ENCODE measurements around the gene FGD5. TPM values are rescaled to one million over a fixed set of nuclear protein-coding genes. Genes with fewer than 3 reads are reported as not detected.

The FGD5 gene
- under 1 TPM in 1 of 2 experiments, not detected in 1; 0.06 TPM for total RNA-seq
- polyA plus RNA-seq, result not detected

GRCh38 chr3:14818804-14819500, at the start of gene FGD5:
Gene FGD5, plus strand, starts transcription at chr3:14818962. Its CDS starts 110 bp downstream, at chr3:14819072.
- no peak within 1 kb of the TSS for H3K27ac ChIP-seq (ENCODE audit: low read depth, low read length)
- intact Hi-C loops (cut with micrococcal nuclease), result no loop called here
- H3K27me3 Mint-ChIP-seq, result peaks cover 8 to 45% of the 10 kb centered on the region in 2 donors
- H3K9me3 Mint-ChIP-seq, result peaks cover 0 to 2% (median 0%) of the 10 kb centered on the region in 8 donors
- no peak within 1 kb of the TSS for H3K4me3 ChIP-seq (ENCODE audit: low read length in 2 of 2)
- POLR2A ChIA-PET (ENCODE audit: partially characterized antibody), result no interaction called here
- H3K27ac Mint-ChIP-seq, result no peak within 1 kb of the TSS
- no peaks in the 10 kb centered on the region for H3K36me3 ChIP-seq (ENCODE audit: insufficient read depth, low read length)
- no peaks in the 10 kb centered on the region for H3K36me3 Mint-ChIP-seq
- DNase-seq, result no peak
- CTCF ChIA-PET (ENCODE audit: partially characterized antibody), result no interaction called here
- no peaks in the 10 kb centered on the region for H3K4me1 Mint-ChIP-seq
- H3K4me1 ChIP-seq (ENCODE audit: insufficient read depth, low read length), result no peaks in the 10 kb centered on the region
- H3K4me3 Mint-ChIP-seq, result no peak within 1 kb of the TSS
- H3K27me3 ChIP-seq (ENCODE audit: insufficient read depth, low read length), result no peaks in the 10 kb centered on the region
- H3K9me3 ChIP-seq (ENCODE audit: control insufficient read depth in 1 of 2, low read length in 2 of 2), result no peaks in the 10 kb centered on the region

- POLR2A ChIA-PET (ENCODE audit: partially characterized antibody), result no interaction called here
- Mint-ChIP-seq H3K27ac (no peak overlapping the region), H3K9me3 (peaks cover 0 to 2% (median 0%) of the 10 kb centered on the region in 8 donors)
Measured at GRCh38 chr3:14769544-14770325, 49.0 kb upstream of the FGD5 start.

GRCh38 chr3:14770591-14770990, 48.2 kb upstream of the FGD5 start:
- Histone ChIP-seq H3K4me3 (ENCODE audit: low read length in 2 of 2) (no peak overlapping the region), H3K4me1 (ENCODE audit: insufficient read depth, low read length) (no peaks in the 10 kb centered on the region), H3K27me3 (ENCODE audit: insufficient read depth, low read length) (no peaks in the 10 kb centered on the region), H3K27ac (ENCODE audit: low read depth, low read length) (no peak overlapping the region), H3K36me3 (ENCODE audit: insufficient read depth, low read length) (no peaks in the 10 kb centered on the region), H3K9me3 (ENCODE audit: control insufficient read depth in 1 of 2, low read length in 2 of 2) (no peaks in the 10 kb centered on the region)
- intact Hi-C loops (cut with micrococcal nuclease), result no loop called here
- Mint-ChIP-seq H3K4me1 (no peaks in the 10 kb centered on the region), H3K9me3 (peaks cover 0 to 2% (median 0%) of the 10 kb centered on the region in 8 donors), H3K27me3 (peaks cover 0 to 4% of the 10 kb centered on the region in 2 donors), H3K36me3 (no peaks in the 10 kb centered on the region), H3K27ac (no peak overlapping the region), H3K4me3 (no peak overlapping the region)
- CTCF ChIA-PET (ENCODE audit: partially characterized antibody), result no interaction called here
- DNase-seq, result no peak
- POLR2A ChIA-PET (ENCODE audit: partially characterized antibody), result no interaction called here

More at GRCh38 chr3:14769544-14770325, 49.0 kb upstream of the FGD5 start:
- no peaks in the 10 kb centered on the region for H3K36me3 Mint-ChIP-seq
- peaks cover 0 to 6% of the 10 kb centered on the region in 2 donors for H3K27me3 Mint-ChIP-seq
- CTCF ChIA-PET (ENCODE audit: partially characterized antibody), result no interaction called here
- H3K27me3 ChIP-seq (ENCODE audit: insufficient read depth, low read length), result no peaks in the 10 kb centered on the region
- no peak for DNase-seq
- H3K4me3 Mint-ChIP-seq, result no peak overlapping the region
- no peak overlapping the region for H3K4me3 ChIP-seq (ENCODE audit: low read length in 2 of 2)
- no peaks in the 10 kb centered on the region for H3K4me1 ChIP-seq (ENCODE audit: insufficient read depth, low read length)
- no peaks in the 10 kb centered on the region for H3K36me3 ChIP-seq (ENCODE audit: insufficient read depth, low read length)
- no peaks in the 10 kb centered on the region for H3K9me3 ChIP-seq (ENCODE audit: control insufficient read depth in 1 of 2, low read length in 2 of 2)
- no peaks in the 10 kb centered on the region for H3K4me1 Mint-ChIP-seq
- intact Hi-C loops (cut with micrococcal nuclease), result no loop called here
- no peak overlapping the region for H3K27ac ChIP-seq (ENCODE audit: low read depth, low read length)

GRCh38 chr3:14771593-14772497, 46.9 kb upstream of the FGD5 start:
- H3K27me3 ChIP-seq (ENCODE audit: insufficient read depth, low read length), result no peaks in the 10 kb centered on the region
- Mint-ChIP-seq H3K36me3 (no peaks in the 10 kb centered on the region), H3K27me3 (peaks cover 0 to 4% of the 10 kb centered on the region in 2 donors), H3K9me3 (peaks cover 0 to 3% (median 0%) of the 10 kb centered on the region in 8 donors), H3K4me3 (no peak overlapping the region), H3K27ac (no peak overlapping the region), H3K4me1 (no peaks in the 10 kb centered on the region)
- no peak overlapping the region for H3K27ac ChIP-seq (ENCODE audit: low read depth, low read length)
- CTCF ChIA-PET (ENCODE audit: partially characterized antibody), result no interaction called here
- H3K36me3 ChIP-seq (ENCODE audit: insufficient read depth, low read length), result no peaks in the 10 kb centered on the region
- POLR2A ChIA-PET (ENCODE audit: partially characterized antibody), result no interaction called here
- no peaks in the 10 kb centered on the region for H3K4me1 ChIP-seq (ENCODE audit: insufficient read depth, low read length)
- DNase-seq, result no peak
- intact Hi-C loops (cut with micrococcal nuclease), result no loop called here
- H3K4me3 ChIP-seq (ENCODE audit: low read length in 2 of 2), result no peak overlapping the region
- no peaks in the 10 kb centered on the region for H3K9me3 ChIP-seq (ENCODE audit: control insufficient read depth in 1 of 2, low read length in 2 of 2)

GRCh38 chr3:14772533-14773138, 46.1 kb upstream of the FGD5 start:
- no peaks in the 10 kb centered on the region for H3K27me3 ChIP-seq (ENCODE audit: insufficient read depth, low read length)
- H3K4me3 ChIP-seq (ENCODE audit: low read length in 2 of 2), result no peak overlapping the region
- Mint-ChIP-seq H3K9me3 (peaks cover 0 to 3% (median 0%) of the 10 kb centered on the region in 8 donors), H3K27ac (no peak overlapping the region), H3K4me3 (no peak overlapping the region), H3K27me3 (peaks cover 0 to 3% of the 10 kb centered on the region in 2 donors), H3K36me3 (no peaks in the 10 kb centered on the region), H3K4me1 (no peaks in the 10 kb centered on the region)
- DNase-seq, result no peak
- ChIA-PET CTCF (ENCODE audit: partially characterized antibody) (no interaction called here), POLR2A (ENCODE audit: partially characterized antibody) (no interaction called here)
- H3K4me1 ChIP-seq (ENCODE audit: insufficient read depth, low read length), result no peaks in the 10 kb centered on the region
- H3K27ac ChIP-seq (ENCODE audit: low read depth, low read length), result no peak overlapping the region
- H3K9me3 ChIP-seq (ENCODE audit: control insufficient read depth in 1 of 2, low read length in 2 of 2), result no peaks in the 10 kb centered on the region
- H3K36me3 ChIP-seq (ENCODE audit: insufficient read depth, low read length), result no peaks in the 10 kb centered on the region
- intact Hi-C loops (cut with micrococcal nuclease), result no loop called here

- no peaks in the 10 kb centered on the region for H3K4me1 ChIP-seq (ENCODE audit: insufficient read depth, low read length)
- H3K36me3 ChIP-seq (ENCODE audit: insufficient read depth, low read length), result no peaks in the 10 kb centered on the region
- H3K4me1 Mint-ChIP-seq, result no peaks in the 10 kb centered on the region
- H3K36me3 Mint-ChIP-seq, result no peaks in the 10 kb centered on the region
- DNase-seq, result no peak
- intact Hi-C loops (cut with micrococcal nuclease), result no loop called here
- ChIA-PET POLR2A (ENCODE audit: partially characterized antibody) (no interaction called here), CTCF (ENCODE audit: partially characterized antibody) (no interaction called here)
- no peaks in the 10 kb centered on the region for H3K27me3 Mint-ChIP-seq
- no peak overlapping the region for H3K27ac Mint-ChIP-seq
- peaks cover 0 to 4% (median 1%) of the 10 kb centered on the region in 8 donors for H3K9me3 Mint-ChIP-seq
- no peak overlapping the region for H3K4me3 Mint-ChIP-seq
- no peaks in the 10 kb centered on the region for H3K27me3 ChIP-seq (ENCODE audit: insufficient read depth, low read length)
- no peak overlapping the region for H3K4me3 ChIP-seq (ENCODE audit: low read length in 2 of 2)
- H3K9me3 ChIP-seq (ENCODE audit: control insufficient read depth in 1 of 2, low read length in 2 of 2), result no peaks in the 10 kb centered on the region
- H3K27ac ChIP-seq (ENCODE audit: low read depth, low read length), result no peak overlapping the region
Measured at GRCh38 chr3:14773281-14773680, 45.5 kb upstream of the FGD5 start.
